ENCODE results near the gene AXIN2.

AXIN2 gene

GRCh38 chr17:65550758-65551157 lies 10.7 kb downstream of the AXIN2 start:
- TF ChIP-seq, protein P1, sequence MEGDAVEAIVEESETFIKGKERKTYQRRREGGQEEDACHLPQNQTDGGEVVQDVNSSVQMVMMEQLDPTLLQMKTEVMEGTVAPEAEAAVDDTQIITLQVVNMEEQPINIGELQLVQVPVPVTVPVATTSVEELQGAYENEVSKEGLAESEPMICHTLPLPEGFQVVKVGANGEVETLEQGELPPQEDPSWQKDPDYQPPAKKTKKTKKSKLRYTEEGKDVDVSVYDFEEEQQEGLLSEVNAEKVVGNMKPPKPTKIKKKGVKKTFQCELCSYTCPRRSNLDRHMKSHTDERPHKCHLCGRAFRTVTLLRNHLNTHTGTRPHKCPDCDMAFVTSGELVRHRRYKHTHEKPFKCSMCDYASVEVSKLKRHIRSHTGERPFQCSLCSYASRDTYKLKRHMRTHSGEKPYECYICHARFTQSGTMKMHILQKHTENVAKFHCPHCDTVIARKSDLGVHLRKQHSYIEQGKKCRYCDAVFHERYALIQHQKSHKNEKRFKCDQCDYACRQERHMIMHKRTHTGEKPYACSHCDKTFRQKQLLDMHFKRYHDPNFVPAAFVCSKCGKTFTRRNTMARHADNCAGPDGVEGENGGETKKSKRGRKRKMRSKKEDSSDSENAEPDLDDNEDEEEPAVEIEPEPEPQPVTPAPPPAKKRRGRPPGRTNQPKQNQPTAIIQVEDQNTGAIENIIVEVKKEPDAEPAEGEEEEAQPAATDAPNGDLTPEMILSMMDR (IDR thresholded peaks at IDR 0.05; ENCODE audit: borderline replicate concordance, extremely low read depth, low read length, poor library complexity, severe bottlenecking): no peak
- no peak for TF ChIP-seq EZH2 (IDR thresholded peaks at IDR 0.05; ENCODE audit: borderline replicate concordance, low read depth, low read length, severe bottlenecking)
- no peak for DNase-seq
- H2AFZ ChIP-seq (ENCODE audit: low read depth, low read length): no peak overlapping the region
- H3K36me3 ChIP-seq (ENCODE audit: insufficient read depth, low read length): peaks cover 15% of the 10 kb centered on the region
- H3K4me2 ChIP-seq (ENCODE audit: insufficient read depth, low read length): no peak overlapping the region
- H3K9ac ChIP-seq (ENCODE audit: low read depth, low read length): no peak overlapping the region
- no peaks in the 10 kb centered on the region for H3K9me3 ChIP-seq (ENCODE audit: insufficient read depth, low read length, severe bottlenecking)
- peaks cover 32% of the 10 kb centered on the region for H4K20me1 ChIP-seq (ENCODE audit: insufficient read depth, low read length)
- no peaks in the 10 kb centered on the region for H3K27me3 ChIP-seq (ENCODE audit: insufficient read depth, low read length, poor library complexity)
- peaks cover 2% of the 10 kb centered on the region for H3K4me1 ChIP-seq (ENCODE audit: insufficient read depth, low read length)
- no peak overlapping the region for H3K27ac ChIP-seq (ENCODE audit: low read length)
- ATAC-seq (ENCODE audit: insufficient read depth, low read depth): no peak
- H3K79me2 ChIP-seq (ENCODE audit: insufficient read depth, low read length): no peaks in the 10 kb centered on the region
- no peak overlapping the region for H3K4me3 ChIP-seq (ENCODE audit: low read depth in 1 of 2, low read length in 2 of 2)

DNA sequence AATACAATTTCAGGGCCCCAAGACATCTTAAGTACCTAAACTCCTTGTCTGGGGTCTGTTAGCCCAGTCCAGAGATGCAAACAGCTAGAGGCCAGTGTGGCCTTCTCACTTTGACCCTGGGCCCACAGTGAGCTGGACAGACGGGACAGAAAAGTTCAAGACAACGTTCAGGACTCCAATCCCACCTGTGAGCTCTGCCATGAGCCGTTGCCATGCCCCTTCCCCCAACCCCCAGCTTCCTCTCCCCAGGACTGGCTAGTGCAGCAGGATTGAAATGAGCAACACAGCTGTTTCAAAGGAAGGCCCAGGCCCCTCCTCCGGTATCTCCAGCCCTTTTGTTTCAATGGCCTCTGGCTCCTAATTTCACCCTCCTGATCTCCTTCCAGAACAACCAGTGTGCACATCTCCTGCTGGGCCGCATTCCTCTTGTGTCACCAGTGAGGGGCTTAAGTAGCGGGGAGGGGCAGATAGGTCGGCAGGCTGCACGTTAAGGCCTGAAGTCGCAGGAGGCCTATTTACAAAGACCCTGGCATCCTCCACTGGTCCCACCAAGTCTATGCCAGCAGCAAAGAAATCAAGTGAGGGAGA lies 11.3 kb downstream of the AXIN2 start:
- no peaks in the 10 kb centered on the region for H3K9me3 ChIP-seq (ENCODE audit: insufficient read depth, low read length, severe bottlenecking)

GRCh38 chr17:65548269-65548969 lies 13.0 kb downstream of the AXIN2 start:
- H3K4me1 ChIP-seq (ENCODE audit: insufficient read depth, low read length): no peaks in the 10 kb centered on the region
- DNase-seq: no peak
- H3K27me3 ChIP-seq (ENCODE audit: insufficient read depth, low read length, poor library complexity): no peaks in the 10 kb centered on the region
- H3K9ac ChIP-seq (ENCODE audit: low read depth, low read length): no peak overlapping the region
- no peak overlapping the region for H3K4me3 ChIP-seq (ENCODE audit: low read depth in 1 of 2, low read length in 2 of 2)
- no peak overlapping the region for H3K27ac ChIP-seq (ENCODE audit: low read length)
- peaks cover 32% of the 10 kb centered on the region for H4K20me1 ChIP-seq (ENCODE audit: insufficient read depth, low read length)
- peaks cover 15% of the 10 kb centered on the region; the same call in 1 of the 2 replicates for H3K36me3 ChIP-seq (ENCODE audit: insufficient read depth, low read length)
- no peak overlapping the region for H3K4me2 ChIP-seq (ENCODE audit: insufficient read depth, low read length)
- TF ChIP-seq, protein P1 (IDR thresholded peaks at IDR 0.05; ENCODE audit: borderline replicate concordance, extremely low read depth, low read length, poor library complexity, severe bottlenecking): no peak
- no peak for TF ChIP-seq EZH2 (IDR thresholded peaks at IDR 0.05; ENCODE audit: borderline replicate concordance, low read depth, low read length, severe bottlenecking)
- no peaks in the 10 kb centered on the region for H3K9me3 ChIP-seq (ENCODE audit: insufficient read depth, low read length, severe bottlenecking)
- H2AFZ ChIP-seq (ENCODE audit: low read depth, low read length): no peak overlapping the region
- H3K79me2 ChIP-seq (ENCODE audit: insufficient read depth, low read length): no peaks in the 10 kb centered on the region
- no peak for ATAC-seq (ENCODE audit: insufficient read depth, low read depth)

More for the DNA sequence above, 11.3 kb downstream of the AXIN2 start:
- TF ChIP-seq EZH2 (IDR thresholded peaks at IDR 0.05; ENCODE audit: borderline replicate concordance, low read depth, low read length, severe bottlenecking): no peak
- TF ChIP-seq, protein P1 (IDR thresholded peaks at IDR 0.05; ENCODE audit: borderline replicate concordance, extremely low read depth, low read length, poor library complexity, severe bottlenecking): no peak
- no peak for ATAC-seq (ENCODE audit: insufficient read depth, low read depth)
- H3K27me3 ChIP-seq (ENCODE audit: insufficient read depth, low read length, poor library complexity): no peaks in the 10 kb centered on the region
- no peak overlapping the region for H3K4me2 ChIP-seq (ENCODE audit: insufficient read depth, low read length)
- H3K4me3 ChIP-seq (ENCODE audit: low read depth in 1 of 2, low read length in 2 of 2): no peak overlapping the region
- DNase-seq: no peak
- no peaks in the 10 kb centered on the region for H3K79me2 ChIP-seq (ENCODE audit: insufficient read depth, low read length)
- H3K36me3 ChIP-seq (ENCODE audit: insufficient read depth, low read length): peaks cover 15% of the 10 kb centered on the region; the same call in 1 of the 2 replicates
- no peak overlapping the region for H2AFZ ChIP-seq (ENCODE audit: low read depth, low read length)
- peaks cover 32% of the 10 kb centered on the region for H4K20me1 ChIP-seq (ENCODE audit: insufficient read depth, low read length)
- no peak overlapping the region for H3K27ac ChIP-seq (ENCODE audit: low read length)
- H3K4me1 ChIP-seq (ENCODE audit: insufficient read depth, low read length): no peaks in the 10 kb centered on the region; the same call in 1 of the 2 replicates
- H3K9ac ChIP-seq (ENCODE audit: low read depth, low read length): no peak overlapping the region
